ENCODE data around the gene GRIA1.

The GRIA1 gene

GRCh38 chr5:153498516-153498915, 8.0 kb downstream of the GRIA1 start:
- DNase-seq (ENCODE audit: low read depth in 2 of 2), result no peak

GRCh38 chr5:153500178-153500577, 9.7 kb downstream of the GRIA1 start:
- no peak for DNase-seq (ENCODE audit: low read depth in 2 of 2)

- no peak for DNase-seq (ENCODE audit: low read depth in 2 of 2)
Measured at GRCh38 chr5:153504726-153505125, 14.3 kb downstream of the GRIA1 start.

GRCh38 chr5:153508700-153509099, 18.2 kb downstream of the GRIA1 start:
- no peak for DNase-seq (ENCODE audit: low read depth in 2 of 2)

- DNase-seq (ENCODE audit: low read depth in 2 of 2), result no peak
Measured at GRCh38 chr5:153511622-153512021, 21.2 kb downstream of the GRIA1 start.

- no peak for DNase-seq (ENCODE audit: low read depth in 2 of 2)
Measured at GRCh38 chr5:153513156-153513555, 22.7 kb downstream of the GRIA1 start.

- no peak for DNase-seq (ENCODE audit: low read depth in 2 of 2)
Measured at GRCh38 chr5:153515301-153515700, 24.8 kb downstream of the GRIA1 start.

GRCh38 chr5:153516504-153517240, 26.2 kb downstream of the GRIA1 start:
- DNase-seq (ENCODE audit: low read depth in 2 of 2), result no peak

GRCh38 chr5:153517241-153517611, 26.8 kb downstream of the GRIA1 start:
- no peak for DNase-seq (ENCODE audit: low read depth in 2 of 2)

- no peak for DNase-seq (ENCODE audit: low read depth in 2 of 2)
Measured at GRCh38 chr5:153520137-153520536, 29.7 kb downstream of the GRIA1 start.

- DNase-seq (ENCODE audit: low read depth in 2 of 2), result no peak
Measured at GRCh38 chr5:153520952-153521351, 30.5 kb downstream of the GRIA1 start.

- DNase-seq (ENCODE audit: low read depth in 2 of 2), result no peak
Measured at GRCh38 chr5:153523211-153523610, 32.7 kb downstream of the GRIA1 start.

- no peak for DNase-seq (ENCODE audit: low read depth in 2 of 2)
Measured at GRCh38 chr5:153523831-153524230, 33.4 kb downstream of the GRIA1 start.

GRCh38 chr5:153525536-153525935, 35.1 kb downstream of the GRIA1 start:
- DNase-seq (ENCODE audit: low read depth in 2 of 2), result no peak

GRCh38 chr5:153530357-153531143, 40.1 kb downstream of the GRIA1 start:
- DNase-seq (ENCODE audit: low read depth in 2 of 2), result no peak

- DNase-seq (ENCODE audit: low read depth in 2 of 2), result no peak
Measured at GRCh38 chr5:153533546-153533945, 43.1 kb downstream of the GRIA1 start.

GRCh38 chr5:153534102-153534501, 43.6 kb downstream of the GRIA1 start:
- DNase-seq (ENCODE audit: low read depth in 2 of 2), result no peak

- DNase-seq (ENCODE audit: low read depth in 2 of 2), result no peak
Measured at GRCh38 chr5:153537207-153537606, 46.7 kb downstream of the GRIA1 start.

GRCh38 chr5:153539983-153540382, 49.5 kb downstream of the GRIA1 start:
- DNase-seq (ENCODE audit: low read depth in 2 of 2), result no peak

GRCh38 chr5:153542536-153542935, 52.1 kb downstream of the GRIA1 start:
- no peak for DNase-seq (ENCODE audit: low read depth in 2 of 2)

- no peak for DNase-seq (ENCODE audit: low read depth in 2 of 2)
Measured at GRCh38 chr5:153543288-153543687, 52.8 kb downstream of the GRIA1 start.

- no peak for DNase-seq (ENCODE audit: low read depth in 2 of 2)
Measured at GRCh38 chr5:153543959-153544470, 53.5 kb downstream of the GRIA1 start.

- DNase-seq (ENCODE audit: low read depth in 2 of 2), result no peak
Measured at GRCh38 chr5:153544706-153545105, 54.2 kb downstream of the GRIA1 start.

All from stimulated activated CD4-positive, alpha-beta T cell treated with anti-CD3 and anti-CD28 coated beads, Interleukin-1b, Interleukin-23, amount 100 ng/mL, for 1 hour (primary cell).